GM12875 (cell line): Measurements from ENCODE around the gene FAM111A.
A peak's percentile ranks its signal among the peaks of the same experiment; 100 is the strongest.

Experiments
- H3K4me3 ChIP-seq: one replicate; pipeline ENCODE4 v1.5.1; 2011; ENCODE audit warnings: low read depth, low read length, control low read depth
- TF ChIP-seq, protein P1 (sequence below): IDR thresholded peaks from 2 replicates; pipeline ENCODE4 v1.5.1; 2011; ENCODE audit warnings: low read depth, mild to moderate bottlenecking, control low read depth, inconsistent platforms, low read length, moderate library complexity, borderline replicate concordance; ENCODE audit not compliant: insufficient read depth

The FAM111A gene

DNA sequence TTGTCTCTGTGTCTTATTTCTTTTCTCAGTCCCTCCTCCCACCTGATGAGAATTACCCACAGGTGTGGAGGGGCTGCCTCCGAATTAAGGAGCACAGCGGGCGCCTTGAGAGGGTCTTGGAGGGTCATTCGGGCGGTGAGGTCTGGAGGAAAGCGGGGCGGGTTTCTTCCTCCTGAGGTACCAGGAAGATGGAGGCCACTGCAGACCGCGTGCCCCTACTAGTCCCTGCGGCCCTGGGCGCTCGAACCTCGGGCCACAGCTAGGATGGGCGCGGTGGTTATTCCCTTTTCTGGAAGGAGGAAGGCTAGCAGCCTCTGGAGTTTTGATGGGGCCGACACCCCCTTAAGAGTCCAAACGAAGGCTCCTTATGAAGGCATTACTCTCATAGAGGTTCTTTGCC, 5.5 kb upstream of the FAM111A start:
- H3K4me3 ChIP-seq, result no peak overlapping the region
- TF ChIP-seq, protein P1, sequence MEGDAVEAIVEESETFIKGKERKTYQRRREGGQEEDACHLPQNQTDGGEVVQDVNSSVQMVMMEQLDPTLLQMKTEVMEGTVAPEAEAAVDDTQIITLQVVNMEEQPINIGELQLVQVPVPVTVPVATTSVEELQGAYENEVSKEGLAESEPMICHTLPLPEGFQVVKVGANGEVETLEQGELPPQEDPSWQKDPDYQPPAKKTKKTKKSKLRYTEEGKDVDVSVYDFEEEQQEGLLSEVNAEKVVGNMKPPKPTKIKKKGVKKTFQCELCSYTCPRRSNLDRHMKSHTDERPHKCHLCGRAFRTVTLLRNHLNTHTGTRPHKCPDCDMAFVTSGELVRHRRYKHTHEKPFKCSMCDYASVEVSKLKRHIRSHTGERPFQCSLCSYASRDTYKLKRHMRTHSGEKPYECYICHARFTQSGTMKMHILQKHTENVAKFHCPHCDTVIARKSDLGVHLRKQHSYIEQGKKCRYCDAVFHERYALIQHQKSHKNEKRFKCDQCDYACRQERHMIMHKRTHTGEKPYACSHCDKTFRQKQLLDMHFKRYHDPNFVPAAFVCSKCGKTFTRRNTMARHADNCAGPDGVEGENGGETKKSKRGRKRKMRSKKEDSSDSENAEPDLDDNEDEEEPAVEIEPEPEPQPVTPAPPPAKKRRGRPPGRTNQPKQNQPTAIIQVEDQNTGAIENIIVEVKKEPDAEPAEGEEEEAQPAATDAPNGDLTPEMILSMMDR, result no peak

DNA sequence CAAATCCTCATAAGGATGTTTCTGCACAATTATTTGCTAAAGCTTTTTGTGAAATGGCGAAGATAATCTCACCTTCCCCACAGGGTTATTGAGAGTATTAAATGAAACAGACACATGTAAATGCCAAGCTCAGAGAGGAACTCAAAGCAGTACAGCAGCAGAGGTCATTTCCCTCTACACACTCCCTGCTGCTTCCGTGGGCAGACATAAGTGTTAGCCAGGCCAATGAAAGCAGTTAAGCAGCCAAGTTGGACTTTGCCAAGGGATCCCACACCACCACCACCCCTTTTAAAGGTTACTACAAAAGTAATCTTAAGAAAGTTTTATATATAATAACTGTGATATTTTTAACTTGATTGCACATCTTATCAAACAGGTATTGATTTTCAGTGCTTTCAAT, 4.0 kb upstream of the FAM111A start:
- TF ChIP-seq, protein P1, result no peak
- H3K4me3 ChIP-seq, result no peak overlapping the region

DNA sequence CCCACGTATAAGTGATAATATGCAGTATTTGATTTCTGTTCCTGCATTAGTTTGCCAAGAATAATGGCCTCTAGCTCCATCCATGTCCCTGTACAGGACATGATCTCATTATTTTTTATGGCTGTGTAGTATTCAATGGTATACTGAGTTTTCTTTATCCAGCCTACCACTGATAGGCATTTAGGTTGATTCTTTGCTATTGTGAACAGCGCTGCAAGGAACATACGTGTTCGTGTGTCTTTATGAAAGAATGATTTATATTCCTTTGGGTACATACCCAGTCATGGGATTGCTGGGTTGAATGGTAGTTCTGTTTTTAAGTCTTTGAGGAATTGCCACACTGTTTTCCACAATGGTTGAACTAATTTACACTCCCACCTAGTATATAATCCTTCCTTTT, 1.5 kb upstream of the FAM111A start:
- H3K4me3 ChIP-seq, result no peak overlapping the region
- TF ChIP-seq, protein P1, result no peak

DNA sequence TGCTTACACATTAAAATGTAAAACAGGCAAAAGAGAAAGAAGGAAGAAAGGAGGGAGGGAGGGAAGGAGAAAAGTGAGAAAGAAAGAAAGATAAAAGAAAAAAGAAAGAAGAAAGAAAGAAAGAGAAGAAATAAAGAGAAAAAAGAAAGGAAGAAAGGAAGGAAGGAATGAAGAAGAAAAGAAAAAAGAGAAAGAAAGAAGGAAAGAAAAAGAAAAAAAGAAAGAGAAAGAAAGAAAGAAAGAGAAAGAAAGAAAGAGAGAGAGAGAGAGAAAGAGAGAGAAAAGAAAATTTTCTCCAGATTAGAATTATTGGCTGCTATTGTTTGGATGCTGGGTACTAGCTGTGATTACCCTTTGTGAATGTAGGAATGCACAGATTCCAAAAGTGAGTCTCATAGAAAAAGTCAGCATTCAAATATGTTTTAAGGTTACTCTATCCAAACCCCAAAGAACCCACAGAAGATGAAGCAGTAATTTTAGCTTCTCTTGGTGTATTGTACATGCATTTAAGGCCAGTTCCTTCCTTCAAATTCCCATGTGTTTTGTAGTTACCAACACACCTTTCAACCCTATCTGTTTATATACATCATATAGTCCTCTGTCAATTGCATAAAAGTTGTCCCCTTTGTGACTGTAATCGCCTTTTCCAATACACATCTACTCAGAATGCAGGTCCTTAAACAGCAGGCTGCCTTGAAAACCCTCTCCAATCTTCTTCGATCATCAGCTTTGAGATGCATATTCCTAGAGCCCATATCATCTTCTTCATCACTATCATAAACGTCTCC, 789 bp upstream of the FAM111A start:
- TF ChIP-seq, protein P1, result no peak
- H3K4me3 ChIP-seq, result peak overlapping the region; percentile 77

DNA sequence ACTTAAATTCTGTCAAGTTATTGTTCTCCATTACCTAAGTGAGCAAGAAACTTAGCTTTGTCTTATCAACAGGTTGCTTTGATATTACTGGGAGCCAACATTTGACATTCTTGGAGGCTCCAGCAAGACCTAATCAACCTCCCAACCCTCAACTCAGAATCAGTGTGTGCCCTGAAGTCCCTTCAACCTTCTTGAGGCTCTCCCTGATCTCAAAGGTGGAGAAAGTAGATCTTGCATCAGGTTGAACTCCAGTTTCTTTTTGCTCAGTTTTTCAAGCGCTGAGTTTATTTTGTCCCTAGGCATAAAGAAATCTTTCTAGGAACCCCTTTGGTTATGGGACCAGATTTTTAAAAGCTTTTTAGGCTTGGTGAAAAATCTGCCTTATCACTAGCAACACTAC, 1.4 kb downstream of the FAM111A start:
- TF ChIP-seq, protein P1, result no peak
- H3K4me3 ChIP-seq, result no peak overlapping the region

DNA sequence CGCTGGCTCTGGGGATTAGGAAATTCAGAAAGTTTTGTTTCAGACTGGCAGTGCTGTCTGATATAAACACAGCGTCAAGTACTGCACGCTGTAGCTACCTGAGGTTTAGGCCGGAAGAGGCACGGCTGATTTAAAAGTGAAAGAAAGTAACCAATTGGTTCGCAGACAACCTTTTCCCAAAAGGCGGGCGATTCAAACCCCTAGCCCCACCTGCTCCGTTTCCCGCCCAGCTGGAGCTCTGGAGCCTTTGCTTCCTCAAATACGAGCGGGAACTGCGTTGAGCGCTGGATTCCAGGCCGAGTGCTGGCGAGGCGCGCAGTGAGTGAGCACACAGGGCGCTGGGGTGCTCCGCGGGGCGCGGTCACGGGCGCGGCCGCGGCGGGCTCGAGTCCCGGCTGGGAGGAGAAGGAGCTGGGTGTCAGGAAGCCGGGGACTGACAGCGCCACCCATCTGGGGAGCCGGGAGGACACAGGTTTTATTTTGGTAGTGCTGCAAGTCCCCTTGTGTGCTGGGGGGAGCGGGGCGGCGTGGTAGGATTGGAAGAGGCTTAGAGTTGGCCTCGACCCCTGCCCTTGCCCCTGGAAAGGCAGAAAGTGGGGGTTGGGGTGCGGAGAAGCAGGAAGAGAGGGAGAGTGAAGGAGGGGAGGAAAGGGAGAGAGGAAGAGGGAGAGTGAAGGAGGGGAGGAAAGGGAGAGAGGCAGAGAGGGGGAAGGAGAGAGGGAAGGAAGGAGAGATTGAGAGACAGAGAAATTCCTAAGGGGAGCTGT, 2.1 kb downstream of the FAM111A start:
- H3K4me3 ChIP-seq, result peak overlapping the region; percentile 83

More for the DNA sequence above, 2.1 kb downstream of the FAM111A start:
- TF ChIP-seq, protein P1, result peak; percentile 41; the same call in 1 of the 2 replicates
